ENCODE measurements around the gene FZR1.
A peak's percentile ranks its signal among the peaks of the same experiment; 100 is the strongest.

Gene FZR1

DNA sequence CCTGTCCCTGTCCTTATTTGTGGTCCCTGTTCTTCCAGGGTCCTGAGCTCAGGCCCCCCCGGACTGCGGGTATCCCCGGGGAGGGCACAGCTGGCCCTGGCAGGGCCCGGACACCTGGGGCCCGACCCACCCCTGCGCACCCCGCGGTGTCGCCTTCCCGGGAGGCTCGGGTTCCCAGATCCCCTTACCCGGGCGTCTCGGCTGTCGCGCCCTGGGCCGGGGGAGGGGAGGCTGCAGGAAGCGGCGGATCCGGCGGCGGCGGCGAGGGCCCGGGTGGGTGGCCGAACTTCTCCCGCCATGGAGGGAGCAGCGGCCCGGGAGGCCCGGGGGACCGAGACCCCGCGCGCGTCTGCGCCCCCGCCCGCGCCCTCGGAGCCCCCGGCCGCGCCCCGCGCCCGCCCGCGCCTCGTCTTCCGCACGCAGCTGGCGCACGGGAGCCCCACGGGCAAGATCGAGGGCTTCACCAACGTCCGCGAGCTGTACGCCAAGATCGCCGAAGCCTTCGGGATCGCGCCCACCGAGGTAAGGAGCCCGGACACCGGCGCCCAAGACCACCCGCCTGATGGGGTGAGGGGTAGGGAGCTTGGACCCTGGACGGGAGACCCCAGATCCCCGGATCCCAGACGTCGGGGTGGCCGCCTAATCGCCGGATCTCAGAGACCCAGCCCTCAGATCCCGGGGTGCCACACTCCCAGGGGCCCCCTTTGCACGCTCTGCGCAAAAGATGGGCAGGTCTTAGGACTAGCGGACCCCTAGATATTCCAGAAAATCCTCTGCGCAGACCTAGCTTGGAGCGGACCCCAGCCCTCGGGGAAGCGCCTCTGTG, 79.4 kb downstream of the FZR1 start, which contains the start of gene GIPC3:
GIPC3 (plus strand) TSS at position 178 of the 826 bp plus-strand sequence; CDS start at position 298, 120 bp downstream.
- 14% methylated on average over 60 of the region's 84 CpGs for WGBS

DNA sequence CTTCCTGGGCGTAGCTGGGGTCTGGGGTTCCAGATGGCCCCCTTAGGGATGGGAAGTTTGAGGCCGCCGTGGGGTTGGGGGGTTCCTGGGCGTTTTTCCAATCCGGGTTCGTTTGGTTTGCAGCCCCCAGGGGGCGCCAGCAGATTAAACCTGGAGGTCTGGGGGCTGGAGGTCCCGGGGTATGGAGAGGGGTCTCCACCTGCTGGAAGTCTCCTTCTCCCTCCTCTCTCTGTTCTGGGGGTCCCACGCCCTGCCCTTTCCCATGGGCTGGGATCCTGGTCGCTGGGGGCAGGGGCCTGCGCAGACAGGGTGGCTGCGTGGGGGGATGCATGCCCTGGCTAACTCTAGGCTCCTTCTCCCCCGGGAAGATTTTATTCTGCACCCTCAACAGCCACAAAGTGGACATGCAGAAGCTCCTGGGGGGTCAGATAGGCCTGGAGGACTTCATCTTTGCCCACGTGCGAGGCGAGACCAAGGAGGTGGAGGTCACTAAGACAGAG, 80.1 kb downstream of the FZR1 start:
- WGBS: 41% methylated on average over 13 of the region's 16 CpGs

More for the DNA sequence above, 79.4 kb downstream of the FZR1 start, which contains the start of gene GIPC3:
- Histone ChIP-seq H3K4me3 (ENCODE audit: insufficient read depth in 1 of 2, low read depth in 1 of 2, low read length in 2 of 2) (peak within 1 kb of the TSS; percentile 37 to 41), H3K27ac (ENCODE audit: low read length, poor library complexity, severe bottlenecking) (no peak within 1 kb of the TSS), H2BK12ac (ENCODE audit: low read length in 2 of 2) (peak within 1 kb of the TSS in 1 of 2 experiments; percentile 31), H3K79me1 (replicated peaks; ENCODE audit: low read length, poor library complexity, severe bottlenecking) (no peaks in the 10 kb centered on the region), H4K8ac (ENCODE audit: low read length) (peak within 1 kb of the TSS; percentile 93), H3K9ac (ENCODE audit: low read length) (no peak within 1 kb of the TSS), H2BK15ac (ENCODE audit: low read depth, poor library complexity, severe bottlenecking) (peak within 1 kb of the TSS; percentile 80), H3K4me1 (ENCODE audit: control insufficient read depth, insufficient read depth, low read depth, low read length) (peaks cover 10% of the 10 kb centered on the region), H4K91ac (ENCODE audit: low read length) (peak within 1 kb of the TSS; percentile 82), H3K4me2 (ENCODE audit: low read length, poor library complexity, severe bottlenecking) (peak within 1 kb of the TSS; percentile 80), H3K18ac (ENCODE audit: low read depth in 1 of 2, low read length in 2 of 2) (peak within 1 kb of the TSS; percentile 68 to 70), H2BK120ac (ENCODE audit: low read depth, low read length) (peak within 1 kb of the TSS; percentile 82), H3K36me3 (ENCODE audit: control insufficient read depth in 1 of 2, insufficient read depth in 2 of 2, low read depth in 1 of 2, low read length in 2 of 2) (no peaks in the 10 kb centered on the region), H2AFZ (ENCODE audit: low read depth, low read length) (no peak within 1 kb of the TSS), H3K23ac (ENCODE audit: low read length in 2 of 2) (no peak within 1 kb of the TSS), H3K4ac (ENCODE audit: low read depth in 1 of 2, low read length in 2 of 2) (peak within 1 kb of the TSS in 1 of 2 experiments; percentile 50), H3K27me3 (ENCODE audit: control insufficient read depth in 1 of 2, insufficient read depth in 1 of 2, low read length in 2 of 2) (peaks cover 5 to 16% of the 10 kb centered on the region in 2 experiments), H3K14ac (ENCODE audit: low read length in 2 of 2) (no peak within 1 kb of the TSS), H3K9me3 (ENCODE audit: control insufficient read depth, low read length) (no peaks in the 10 kb centered on the region), H2BK5ac (ENCODE audit: low read depth, low read length, poor library complexity, severe bottlenecking) (no peak within 1 kb of the TSS), H2AK5ac (ENCODE audit: low read length, severe bottlenecking) (no peak within 1 kb of the TSS)
- no peak for DNase-seq

DNA sequence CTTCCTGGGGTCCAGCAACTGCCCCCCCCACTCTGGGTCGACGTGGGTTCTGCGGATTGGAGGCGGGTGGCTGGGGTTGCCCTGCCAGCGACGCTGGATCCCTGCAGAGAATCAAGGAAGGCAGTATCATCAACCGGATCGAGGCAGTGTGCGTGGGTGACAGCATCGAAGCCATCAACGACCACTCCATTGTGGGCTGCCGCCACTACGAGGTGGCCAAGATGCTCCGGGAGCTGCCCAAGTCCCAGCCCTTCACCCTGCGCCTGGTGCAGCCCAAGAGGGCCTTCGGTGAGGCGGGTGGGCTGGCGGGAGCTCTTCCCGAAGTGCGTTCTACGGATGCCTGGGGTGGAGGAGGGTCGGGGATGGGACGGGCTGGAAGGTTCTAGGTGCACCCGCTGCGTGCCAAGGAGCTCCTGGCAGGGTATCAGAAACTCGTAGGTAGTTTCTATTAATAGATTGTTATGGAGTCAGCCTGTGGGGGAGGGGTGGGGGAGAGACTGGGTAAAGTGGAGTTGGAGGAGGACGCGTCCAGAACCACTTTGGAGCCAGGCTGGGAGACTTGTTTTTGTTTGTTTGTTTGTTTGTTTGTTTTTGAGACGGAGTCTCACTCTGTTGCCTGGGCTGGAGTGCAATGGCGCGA, 80.7 kb downstream of the FZR1 start:
- Histone ChIP-seq H3K4me3 (ENCODE audit: insufficient read depth in 1 of 2, low read depth in 1 of 2, low read length in 2 of 2) (no peak overlapping the region), H3K27ac (ENCODE audit: low read length, poor library complexity, severe bottlenecking) (no peak overlapping the region), H3K9ac (ENCODE audit: low read length) (no peak overlapping the region), H3K4me2 (ENCODE audit: low read length, poor library complexity, severe bottlenecking) (no peak overlapping the region), H3K27me3 (ENCODE audit: control insufficient read depth in 1 of 2, insufficient read depth in 1 of 2, low read length in 2 of 2) (peaks cover 5 to 16% of the 10 kb centered on the region in 2 experiments), H3K9me3 (ENCODE audit: control insufficient read depth, low read length) (no peaks in the 10 kb centered on the region), H2BK120ac (ENCODE audit: low read depth, low read length) (no peak overlapping the region), H4K91ac (ENCODE audit: low read length) (no peak overlapping the region), H3K23ac (ENCODE audit: low read length in 2 of 2) (no peak overlapping the region), H3K18ac (ENCODE audit: low read depth in 1 of 2, low read length in 2 of 2) (no peak overlapping the region), H3K4me1 (ENCODE audit: control insufficient read depth, insufficient read depth, low read depth, low read length) (peaks cover 10% of the 10 kb centered on the region), H3K36me3 (ENCODE audit: control insufficient read depth in 1 of 2, insufficient read depth in 2 of 2, low read depth in 1 of 2, low read length in 2 of 2) (no peaks in the 10 kb centered on the region), H3K14ac (ENCODE audit: low read length in 2 of 2) (no peak overlapping the region), H2AK5ac (ENCODE audit: low read length, severe bottlenecking) (no peak overlapping the region), H2BK5ac (ENCODE audit: low read depth, low read length, poor library complexity, severe bottlenecking) (no peak overlapping the region), H3K4ac (ENCODE audit: low read depth in 1 of 2, low read length in 2 of 2) (no peak overlapping the region), H2AFZ (ENCODE audit: low read depth, low read length) (no peak overlapping the region), H2BK12ac (ENCODE audit: low read length in 2 of 2) (no peak overlapping the region), H3K79me1 (replicated peaks; ENCODE audit: low read length, poor library complexity, severe bottlenecking) (no peaks in the 10 kb centered on the region), H2BK15ac (ENCODE audit: low read depth, poor library complexity, severe bottlenecking) (no peak overlapping the region), H4K8ac (ENCODE audit: low read length) (no peak overlapping the region)
- WGBS: 86% methylated on average over 30 of the region's 31 CpGs
- DNase-seq: no peak

More for the DNA sequence above, 80.1 kb downstream of the FZR1 start:
- H2BK12ac ChIP-seq (ENCODE audit: low read length in 2 of 2): no peak overlapping the region
- H3K4me3 ChIP-seq (ENCODE audit: insufficient read depth in 1 of 2, low read depth in 1 of 2, low read length in 2 of 2): no peak overlapping the region
- peaks cover 5 to 16% of the 10 kb centered on the region in 2 experiments for H3K27me3 ChIP-seq (ENCODE audit: control insufficient read depth in 1 of 2, insufficient read depth in 1 of 2, low read length in 2 of 2)
- no peak overlapping the region for H2BK5ac ChIP-seq (ENCODE audit: low read depth, low read length, poor library complexity, severe bottlenecking)
- no peak overlapping the region for H2BK120ac ChIP-seq (ENCODE audit: low read depth, low read length)
- DNase-seq: no peak
- peak overlapping the region; percentile 93 for H4K8ac ChIP-seq (ENCODE audit: low read length)
- peak overlapping the region; percentile 80 for H3K4me2 ChIP-seq (ENCODE audit: low read length, poor library complexity, severe bottlenecking)
- peaks cover 10% of the 10 kb centered on the region for H3K4me1 ChIP-seq (ENCODE audit: control insufficient read depth, insufficient read depth, low read depth, low read length)
- no peak overlapping the region for H3K9ac ChIP-seq (ENCODE audit: low read length)
- no peak overlapping the region for H3K23ac ChIP-seq (ENCODE audit: low read length in 2 of 2)
- H3K14ac ChIP-seq (ENCODE audit: low read length in 2 of 2): no peak overlapping the region
- H2BK15ac ChIP-seq (ENCODE audit: low read depth, poor library complexity, severe bottlenecking): peak overlapping the region; percentile 80
- H2AFZ ChIP-seq (ENCODE audit: low read depth, low read length): no peak overlapping the region
- H4K91ac ChIP-seq (ENCODE audit: low read length): no peak overlapping the region
- H3K18ac ChIP-seq (ENCODE audit: low read depth in 1 of 2, low read length in 2 of 2): peak overlapping the region in 1 of 2 experiments; percentile 62
- no peaks in the 10 kb centered on the region for H3K36me3 ChIP-seq (ENCODE audit: control insufficient read depth in 1 of 2, insufficient read depth in 2 of 2, low read depth in 1 of 2, low read length in 2 of 2)
- H3K27ac ChIP-seq (ENCODE audit: low read length, poor library complexity, severe bottlenecking): no peak overlapping the region
- H3K79me1 ChIP-seq (replicated peaks; ENCODE audit: low read length, poor library complexity, severe bottlenecking): no peaks in the 10 kb centered on the region
- H2AK5ac ChIP-seq (ENCODE audit: low read length, severe bottlenecking): no peak overlapping the region
- H3K9me3 ChIP-seq (ENCODE audit: control insufficient read depth, low read length): no peaks in the 10 kb centered on the region
- H3K4ac ChIP-seq (ENCODE audit: low read depth in 1 of 2, low read length in 2 of 2): no peak overlapping the region
